Measurements from ENCODE around the gene OIT3. TPM values are rescaled to one million over a fixed set of nuclear protein-coding genes. Genes with fewer than 3 reads are reported as not detected.

The OIT3 gene
- under 0.01 TPM in 1 of 2 replicates, not detected in the other for total RNA-seq

DNA sequence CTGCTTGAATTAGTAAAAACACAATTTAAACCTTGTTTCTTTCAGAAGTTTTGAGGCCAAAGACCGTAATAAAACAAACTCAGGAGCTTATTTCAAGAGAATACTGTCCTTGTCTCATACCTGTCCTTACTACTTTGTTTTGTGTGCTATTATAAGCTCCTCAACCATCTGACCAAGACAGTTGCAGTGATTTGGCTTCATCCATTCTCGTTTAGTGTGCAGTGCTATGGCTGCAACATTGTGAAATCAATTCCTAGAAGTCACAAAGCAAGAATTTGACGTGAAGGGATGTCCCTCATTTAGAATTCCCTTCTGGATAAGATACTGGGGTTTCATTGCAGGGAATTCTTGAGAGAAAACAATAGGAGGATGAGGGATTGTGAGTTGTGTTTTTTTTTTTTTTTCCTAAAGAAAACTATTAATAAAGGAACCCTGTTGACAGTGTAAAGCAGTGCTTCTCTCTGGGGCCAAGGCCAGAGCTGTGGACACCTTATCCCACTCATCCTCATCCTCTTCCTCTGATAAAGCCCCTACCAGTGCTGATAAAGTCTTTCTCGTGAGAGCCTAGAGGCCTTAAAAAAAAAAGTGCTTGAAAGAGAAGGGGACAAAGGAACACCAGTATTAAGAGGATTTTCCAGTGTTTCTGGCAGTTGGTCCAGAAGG, at the start of gene OIT3:
Gene OIT3 (plus strand): TSS at position 604 of the 663 bp plus-strand sequence. CDS start 60 bp downstream, outside the sequence.

DNA sequence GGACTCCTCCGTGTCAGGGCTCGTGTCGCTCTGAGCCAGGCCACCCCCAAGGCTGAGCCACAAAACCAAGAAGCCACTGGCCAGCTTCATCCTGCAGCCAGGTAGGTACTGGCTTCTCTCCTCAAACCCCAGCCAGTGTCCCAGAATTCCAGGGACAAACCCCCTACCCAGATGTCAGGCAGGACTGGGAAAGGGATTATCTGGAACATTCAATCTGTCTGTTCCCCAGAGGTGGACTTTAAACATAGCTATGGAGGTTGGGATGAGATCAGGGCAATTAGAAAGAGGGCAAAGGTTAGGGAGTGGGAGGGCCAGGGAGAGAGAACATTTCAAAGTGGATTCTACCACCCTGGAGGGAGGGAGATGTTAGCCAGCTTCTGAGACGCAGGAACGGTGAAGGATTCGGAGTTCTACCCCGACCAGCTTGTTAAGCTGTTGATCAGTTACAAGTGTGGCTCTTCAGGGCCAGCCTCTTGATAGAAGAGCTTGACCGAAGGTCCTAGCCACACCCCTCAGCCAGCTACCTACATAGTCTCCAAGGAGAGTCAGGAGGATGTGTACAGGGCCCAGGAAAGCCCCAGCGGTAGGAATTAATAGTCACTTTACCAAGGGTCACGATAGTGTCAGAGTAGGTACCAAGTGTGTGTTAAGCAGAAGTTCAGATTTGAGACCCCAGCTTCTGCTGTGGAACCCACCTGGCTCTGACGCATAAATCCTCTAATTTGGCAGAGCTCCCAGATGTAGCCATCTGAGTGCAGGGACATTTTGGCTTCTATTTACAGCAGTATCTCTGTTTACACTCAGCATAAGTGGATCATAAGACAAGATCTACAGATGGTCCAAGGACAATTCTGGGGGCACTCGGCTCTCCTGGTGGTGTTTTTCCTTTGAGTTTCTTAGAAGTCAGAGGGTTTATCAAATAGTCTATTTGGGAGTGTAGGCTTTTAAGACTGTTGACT, 61.3 kb downstream of the OIT3 start, which contains the start of gene PLA2G12B:
Gene PLA2G12B (minus strand): TSS at position 211 of the 959 bp plus-strand sequence. CDS start 121 bp downstream, at position 90.

Other genes starting within 250 kb of the OIT3 start
- 38.4 and 40.5 TPM in 2 replicates for gene MCU, start 201.6 kb upstream of the OIT3 start, total RNA-seq
- gene PLA2G12B, start 61.1 kb downstream of the OIT3 start, total RNA-seq, result not detected in 2 replicates
- 201 and 428 TPM in 2 replicates for gene P4HA1, start 203.1 kb downstream of the OIT3 start, total RNA-seq
- gene NUDT13, start 216.7 kb downstream of the OIT3 start, total RNA-seq, result 1.6 and 1.8 TPM in 2 replicates